Adipose tissue (tissue), 3 donors: Measurements from ENCODE around the gene TEX53. TPM values are rescaled to one million over a fixed set of nuclear protein-coding genes. Genes with fewer than 3 reads are reported as not detected.

Source experiments
- H3K27ac ChIP-seq: one replicate; pipeline ENCODE4 v1.5.1; 2013; ENCODE audit warnings: low read depth, low read length
- WGBS, 3 donors: extraction: QIAGEN DNeasy Blood & Tissue Kit; methylation state at CpG; one replicate each; pipeline ENCODE4 v1.1.7; 2013; 5-methylcytosine and 5-hydroxymethylcytosine counted together
- polyA plus RNA-seq, 3 donors: library from polyadenylated mRNA; stranded (reverse); fragments of 200-250 nt; gene quantifications; one replicate each; pipeline ENCODE4 v1.2.3, GENCODE V29; 2013
- donor health status: healthy with polysubstance abuse.
- donor health status: Bipolar disorder and iron deficiency.
- donor health status: healthy.

Gene TEX53
- polyA plus RNA-seq, 3 donors: not detected

GRCh38 chr9:114653556-114654159 lies 3.9 kb downstream of the TEX53 start:
- 35 to 38% (median 36%) methylated on average over 6 of the region's 6 CpGs for WGBS, 3 donors
- no peak overlapping the region for H3K27ac ChIP-seq

DNA sequence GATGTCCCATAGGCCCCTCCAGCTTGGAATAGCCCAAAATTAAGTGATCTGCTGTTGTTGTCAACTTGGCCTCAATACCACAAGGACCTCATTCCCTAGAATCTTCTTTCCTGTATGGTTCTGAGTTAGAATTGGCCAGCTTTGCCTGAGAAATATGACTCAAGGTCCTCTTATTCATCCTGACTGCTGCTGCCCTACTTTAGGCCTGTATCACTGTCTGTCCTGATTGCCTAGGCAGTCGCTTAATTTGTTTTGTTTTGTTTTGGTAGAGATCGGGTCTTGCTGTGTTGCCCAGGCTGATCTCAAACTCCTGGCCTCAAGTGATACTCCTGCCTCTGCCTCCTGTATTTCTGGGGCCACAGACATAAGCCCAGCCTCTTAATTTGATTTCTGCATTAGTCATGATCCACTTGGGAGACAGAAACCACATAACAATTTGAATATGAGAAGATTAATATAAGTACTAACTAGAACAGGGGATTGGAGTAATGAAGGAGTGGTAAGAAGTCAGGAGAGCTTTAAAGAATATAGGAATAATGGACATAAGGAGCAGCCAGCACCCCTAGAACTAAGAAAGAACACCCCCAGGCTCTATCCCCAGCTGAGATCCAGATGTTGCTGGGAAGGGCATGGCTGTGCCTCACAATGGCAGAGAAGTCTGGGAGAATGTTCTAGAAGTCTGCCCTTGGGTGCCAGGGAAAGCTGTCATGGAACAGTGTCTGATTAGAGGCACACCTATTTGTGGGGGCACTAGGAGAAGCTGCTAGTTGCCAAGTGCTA lies 4.6 kb downstream of the TEX53 start:
- H3K27ac ChIP-seq: no peak overlapping the region

GRCh38 chr9:114643896-114644295 lies 13.7 kb downstream of the TEX53 start:
- no peak overlapping the region for H3K27ac ChIP-seq
- WGBS, 3 donors: 90 to 98% (median 91%) methylated on average over 5 of the region's 5 CpGs

More for the DNA sequence above, 4.6 kb downstream of the TEX53 start:
- 79 to 82% (median 81%) methylated on average over 2 of the region's 2 CpGs for WGBS, 3 donors

DNA sequence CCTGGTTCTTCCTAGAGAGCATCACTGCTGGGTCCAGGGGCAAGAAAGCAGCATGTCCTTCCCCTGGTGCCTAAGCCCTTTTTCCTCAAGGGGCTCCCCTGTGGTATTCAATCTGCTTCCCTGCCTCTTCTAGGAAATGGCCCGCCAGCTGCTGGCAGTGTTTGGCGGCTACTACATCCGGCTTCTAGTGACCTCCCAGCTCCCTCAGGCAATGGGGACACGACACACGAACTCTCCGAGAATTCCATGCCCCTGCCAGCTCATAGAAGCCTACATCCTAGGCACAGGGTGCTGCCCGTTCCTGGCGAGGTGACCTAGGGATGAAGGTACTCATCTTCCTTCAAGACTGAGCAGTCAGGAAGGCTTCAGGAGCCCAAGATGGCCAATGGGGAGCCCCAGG lies 14.6 kb downstream of the TEX53 start:
- WGBS, 3 donors: 83 to 90% (median 84%) methylated on average over 8 of the region's 8 CpGs
- H3K27ac ChIP-seq: no peak overlapping the region

DNA sequence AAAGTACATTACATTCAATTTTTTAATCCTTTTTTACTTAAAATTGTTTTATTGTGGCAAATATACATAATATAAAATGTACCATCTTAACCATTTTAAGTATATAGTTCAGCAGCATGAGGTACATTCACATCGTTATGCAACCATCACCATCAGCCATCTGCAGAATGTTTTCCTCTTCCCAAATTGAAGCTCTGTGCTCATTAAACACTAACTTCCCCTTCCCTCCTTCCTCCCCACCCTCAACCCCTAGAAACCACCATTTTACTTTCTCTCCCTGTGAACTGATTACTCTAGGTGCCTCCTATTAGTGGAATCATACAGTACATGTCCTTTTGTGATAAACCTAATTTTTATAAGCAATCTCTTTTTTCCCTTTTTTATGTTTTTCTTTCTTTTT lies 15.6 kb downstream of the TEX53 start:
- no peak overlapping the region for H3K27ac ChIP-seq
- WGBS, 3 donors: 42 to 76% (median 64%) methylated on average over 1 of the region's 1 CpG

- 87 to 96% (median 91%) methylated on average over 8 of the region's 8 CpGs for WGBS, 3 donors
- H3K27ac ChIP-seq: no peak overlapping the region
These were observed 19.2 kb downstream of the TEX53 start for GRCh38 chr9:114638404-114638803.

GRCh38 chr9:114634387-114634786 lies 23.2 kb downstream of the TEX53 start:
- 92 to 98% (median 94%) methylated on average over 6 of the region's 6 CpGs for WGBS, 3 donors
- no peak overlapping the region for H3K27ac ChIP-seq

DNA sequence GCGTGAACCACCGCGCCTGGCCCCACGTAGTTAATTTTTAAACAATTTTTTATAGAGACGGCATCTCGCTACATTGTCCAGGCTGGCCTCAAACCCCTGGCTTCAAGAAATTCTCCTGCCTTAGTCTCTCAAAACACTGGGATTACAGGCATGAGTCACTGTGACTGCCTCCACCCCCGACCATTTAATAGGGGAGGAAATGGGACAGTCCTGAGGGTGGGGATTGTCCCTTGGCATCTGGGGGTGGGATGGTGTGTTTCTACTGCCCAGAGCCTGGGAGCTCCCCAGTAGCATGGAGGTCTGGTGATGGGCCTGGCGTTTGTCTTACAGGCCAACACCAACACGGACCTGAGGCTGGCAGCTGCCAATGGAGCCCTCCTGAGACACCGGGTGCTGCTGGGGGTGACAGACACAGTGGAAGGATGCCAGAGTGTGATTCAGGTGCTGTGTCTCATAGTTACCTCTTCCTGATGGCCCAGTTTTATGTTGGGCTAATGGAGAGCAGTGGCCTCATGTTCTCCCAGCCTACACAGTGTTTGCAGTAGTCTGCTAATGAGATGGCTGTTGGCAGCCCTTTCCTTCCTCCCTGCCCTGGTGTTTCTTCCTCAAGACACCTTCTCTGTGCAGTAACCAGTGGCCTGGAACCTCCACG lies 24.0 kb downstream of the TEX53 start:
- H3K27ac ChIP-seq: no peak overlapping the region
- WGBS, 3 donors: 90 to 93% (median 91%) methylated on average over 11 of the region's 11 CpGs

DNA sequence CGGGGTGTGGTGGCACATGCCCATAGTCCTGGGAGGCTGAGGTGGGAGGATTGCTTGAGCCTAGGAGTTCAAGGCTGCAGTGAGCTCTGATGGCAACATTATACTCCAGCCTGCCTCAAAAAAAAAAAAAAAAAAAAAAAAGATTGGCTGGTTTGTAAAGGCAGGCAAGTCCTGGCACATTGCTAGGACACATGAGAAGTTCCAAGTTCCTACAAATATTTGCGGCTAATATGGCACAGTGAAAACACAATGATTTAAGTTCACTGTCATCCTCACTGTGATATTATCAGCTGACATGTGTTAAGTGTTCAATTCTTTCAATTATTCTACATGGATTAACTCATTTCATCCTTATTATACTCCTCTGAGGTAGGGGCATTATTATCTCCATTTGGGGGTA lies 26.4 kb downstream of the TEX53 start:
- H3K27ac ChIP-seq: no peak overlapping the region
- WGBS, 3 donors: 0 to 51% (median 1%) methylated on average over 2 of the region's 2 CpGs

DNA sequence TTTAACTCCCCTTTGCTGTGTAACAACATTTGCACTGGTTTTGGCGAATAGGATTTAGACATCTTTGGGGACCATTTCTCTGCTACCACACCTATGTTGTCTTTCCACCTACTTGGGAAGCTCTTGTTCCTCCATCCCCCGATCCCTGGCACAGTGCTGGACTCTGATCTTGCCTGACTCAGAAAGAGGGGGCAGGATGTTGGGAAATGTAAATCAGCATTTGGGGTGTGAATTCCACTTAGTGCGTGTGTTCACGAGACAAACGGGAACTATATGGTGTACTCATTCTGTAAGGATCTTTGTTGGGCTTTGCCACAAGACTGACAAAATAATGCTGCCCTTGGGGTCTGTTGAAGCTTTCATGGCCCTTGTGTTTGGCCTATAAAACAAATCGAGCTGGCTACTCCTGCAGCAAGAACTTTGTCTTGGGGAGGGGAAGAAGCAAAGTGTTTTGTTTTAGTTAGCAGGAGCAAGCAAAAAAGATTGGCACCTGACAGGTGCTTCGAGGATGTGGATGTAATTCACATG lies 28.0 kb downstream of the TEX53 start:
- no peak overlapping the region for H3K27ac ChIP-seq
- WGBS, 3 donors: 82 to 83% (median 83%) methylated on average over 7 of the region's 7 CpGs

DNA sequence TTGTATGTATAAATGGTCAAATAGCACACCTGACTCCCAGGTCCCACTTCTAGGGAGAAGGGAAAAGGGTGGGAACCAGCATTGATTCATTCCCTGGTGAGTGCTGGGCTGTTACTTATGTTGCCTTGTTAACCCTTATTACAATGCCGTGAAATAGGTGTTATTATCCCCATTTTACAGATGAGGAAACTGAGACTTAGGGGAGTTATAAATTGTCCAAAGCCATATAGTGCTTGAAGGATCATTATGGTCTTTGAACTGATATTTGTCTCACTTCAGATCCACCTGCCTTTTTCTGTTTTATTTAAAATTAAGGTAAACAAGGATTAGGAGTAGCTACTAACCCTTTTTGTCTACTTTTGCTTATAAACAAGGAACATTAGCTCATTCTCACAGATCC lies 30.1 kb downstream of the TEX53 start:
- WGBS, 3 donors: 89 to 98% (median 94%) methylated on average over 1 of the region's 1 CpG

GRCh38 chr9:114626415-114627020 lies 31.1 kb downstream of the TEX53 start:
- 80 to 90% (median 84%) methylated on average over 4 of the region's 4 CpGs for WGBS, 3 donors
- H3K27ac ChIP-seq: no peak overlapping the region

More for the DNA sequence above, 30.1 kb downstream of the TEX53 start:
- H3K27ac ChIP-seq: no peak overlapping the region

GRCh38 chr9:114624677-114625076 lies 32.9 kb downstream of the TEX53 start:
- no peak overlapping the region for H3K27ac ChIP-seq
- 91 to 95% (median 94%) methylated on average over 2 of the region's 2 CpGs for WGBS, 3 donors

DNA sequence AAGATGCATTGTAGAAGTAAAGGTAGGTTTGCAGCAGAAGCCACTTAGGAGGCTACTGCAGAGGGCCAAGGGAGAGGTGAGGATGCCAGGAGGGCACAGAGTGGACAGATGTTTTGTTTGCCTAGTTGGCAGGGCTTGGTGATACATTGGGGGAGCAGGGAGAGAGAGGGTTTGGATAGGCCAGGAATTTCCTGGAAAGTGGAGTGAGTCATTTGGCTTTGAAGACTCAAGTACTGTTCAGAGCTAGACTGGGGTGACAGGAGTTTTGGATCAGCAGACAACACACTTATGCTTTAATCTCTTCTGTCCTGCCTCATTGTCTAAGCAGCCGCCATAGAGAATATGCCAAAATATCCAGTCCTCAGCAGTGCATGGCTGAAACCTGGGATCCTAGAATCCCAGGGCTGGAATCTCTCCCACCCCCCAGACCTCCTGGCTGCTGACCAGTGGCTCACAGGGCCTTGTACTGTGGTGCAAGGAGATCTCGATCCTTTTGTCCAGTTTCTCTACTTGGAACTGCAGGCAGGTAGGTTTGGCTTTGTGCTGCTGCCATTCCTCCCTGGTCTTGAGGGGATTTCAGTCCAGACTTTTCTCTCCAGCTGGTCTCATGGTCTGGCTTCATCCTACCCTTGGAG lies 35.5 kb downstream of the TEX53 start:
- no peak overlapping the region for H3K27ac ChIP-seq
- WGBS, 3 donors: 71 to 79% (median 74%) methylated on average over 2 of the region's 2 CpGs

DNA sequence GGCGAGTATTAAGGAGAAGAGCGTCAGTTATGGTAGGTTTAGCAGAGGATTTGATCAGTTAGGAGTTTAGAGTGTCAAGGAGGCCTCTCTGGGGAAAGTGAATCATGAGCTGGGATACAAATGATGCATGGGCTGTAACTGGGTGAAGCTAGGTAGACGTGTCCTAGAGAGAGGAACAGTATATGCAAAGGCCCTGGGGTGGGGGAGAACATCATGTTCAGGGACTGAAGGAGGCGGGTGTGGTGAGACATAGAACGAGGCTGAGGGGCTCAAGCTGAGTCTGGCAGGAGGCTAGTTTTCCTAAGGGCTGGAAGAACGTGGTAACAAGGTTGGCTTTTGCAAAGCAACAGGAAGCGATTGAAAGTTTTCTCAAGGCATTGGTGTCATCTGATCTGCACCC lies 36.0 kb downstream of the TEX53 start:
- H3K27ac ChIP-seq: no peak overlapping the region

DNA sequence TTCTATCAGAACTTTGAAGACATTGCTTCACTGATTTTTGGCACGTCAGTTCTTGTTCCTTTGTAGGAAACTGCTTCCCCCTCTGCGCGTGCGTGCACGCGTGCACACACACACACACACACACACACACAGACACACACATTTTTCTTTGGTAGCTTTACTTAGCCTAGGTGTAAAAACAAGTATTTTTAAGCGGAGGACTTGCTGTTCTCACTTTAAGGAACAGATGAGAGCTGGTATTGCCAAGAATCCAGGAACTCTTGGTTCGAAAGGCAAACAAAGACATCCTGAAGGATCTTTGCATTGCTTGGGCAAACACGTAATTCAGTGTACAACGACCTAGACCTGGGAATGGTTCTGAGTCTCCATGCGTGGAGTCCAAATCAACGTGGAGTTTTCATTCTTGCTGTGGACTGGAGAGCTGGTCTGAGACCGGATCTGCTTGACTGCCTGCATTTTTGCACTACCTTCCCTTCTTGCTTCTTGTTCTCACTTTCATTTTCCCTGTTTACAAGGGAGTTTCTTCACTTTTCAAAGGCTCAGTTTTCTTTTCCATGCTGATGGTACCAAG lies 38.3 kb downstream of the TEX53 start:
- 55 to 85% (median 64%) methylated on average over 13 of the region's 13 CpGs for WGBS, 3 donors
- H3K27ac ChIP-seq: no peak overlapping the region

More for the DNA sequence above, 36.0 kb downstream of the TEX53 start:
- 87 to 90% (median 89%) methylated on average over 7 of the region's 7 CpGs for WGBS, 3 donors

GRCh38 chr9:114616684-114617520 lies 40.7 kb downstream of the TEX53 start:
- H3K27ac ChIP-seq: no peak overlapping the region
- 23 to 70% (median 29%) methylated on average over 4 of the region's 4 CpGs for WGBS, 3 donors
